Endothelial cell of umbilical vein (primary cell): Measurements from ENCODE around the gene C8G. TPM values are rescaled to one million over a fixed set of nuclear protein-coding genes. Genes with fewer than 3 reads are reported as not detected.

ENCODE experiments used
- Bru-seq: library from RNA; stranded (reverse); fragments of 400-500 nt; gene quantifications from one replicate; lab custom pipeline; 2021; lab: Mats Ljungman, UMichigan
- BruChase-seq, 2 experiments: library from RNA; stranded (reverse); fragments of 400-500 nt; gene quantifications; one replicate each; lab custom pipeline; 2021; lab: Mats Ljungman, UMichigan
- BruUV-seq: library from RNA; stranded (reverse); fragments of 400-500 nt; replicated peaks from 2 replicates; lab custom pipeline; 2021; lab: Mats Ljungman, UMichigan
- CTCF ChIA-PET: fragments of 300-600, 350-600 bp; sonication (Branson Sonifier 250); formaldehyde crosslinking; loops from one replicate; lab custom pipeline; 2021; ENCODE audit warnings: antibody characterized with exemption, inconsistent platforms; lab: Charles Lee
- POLR2A ChIA-PET: fragments of 300-600, 350-600 bp; sonication (Branson Sonifier 250); formaldehyde crosslinking; loops from one replicate; lab custom pipeline; 2021; ENCODE audit warnings: antibody characterized with exemption, inconsistent platforms; lab: Charles Lee
- DNase-seq: peaks from one replicate; pipeline ENCODE4 v3.0.0-alpha.2; 2011; ENCODE audit warnings: low read depth, low spot score
- FAIRE-seq: peaks from 2 replicates; lab custom pipeline; 2011; peaks lifted over from hg19 to GRCh38; lab: Jason Lieb, UNC
- H2AFZ ChIP-seq: 2 replicates; pipeline ENCODE4 v1.6.0; 2012; ENCODE audit warnings: low read depth, low read length, control low read depth, inconsistent platforms
- H3K27ac ChIP-seq: 2 replicates; pipeline ENCODE4 v1.5.1; 2011; ENCODE audit warnings: low read depth, mild to moderate bottlenecking, control low read depth, low read length, moderate library complexity; ENCODE audit not compliant: insufficient read depth
- H3K27me3 ChIP-seq, 2 experiments: 2 replicates each; pipeline versions ENCODE4 v1.6.0 to v1.6.1; 2011; ENCODE audit warnings: low read length in 2 of 2, mixed read lengths in 1 of 2; ENCODE audit not compliant: control insufficient read depth in 2 of 2, insufficient read depth in 2 of 2
- H3K36me3 ChIP-seq, 2 experiments: 2 replicates in 1 of 2; 3 replicates in 1 of 2; pipeline ENCODE4 v1.5.1; 2011; ENCODE audit warnings: low read length in 2 of 2, mild to moderate bottlenecking in 1 of 2, moderate library complexity in 1 of 2; ENCODE audit not compliant: control insufficient read depth in 2 of 2, insufficient read depth in 2 of 2; ENCODE audit errors: extremely low read depth in 1 of 2
- H3K4me1 ChIP-seq: 3 replicates; pipeline ENCODE4 v1.5.1; 2011; ENCODE audit warnings: mild to moderate bottlenecking, low read length; ENCODE audit not compliant: control insufficient read depth, insufficient read depth; ENCODE audit errors: extremely low read depth
- H3K4me2 ChIP-seq: 2 replicates; pipeline ENCODE4 v1.6.1; 2011; ENCODE audit warnings: low read length, control low read depth, mixed read lengths; ENCODE audit not compliant: insufficient read depth
- H3K4me3 ChIP-seq, 3 experiments: fragments of 200-600 bp in 1 of 3; sonication (generic), shearing (Covaris generic) in 1 of 3; replicated peaks in 1 of 3; 2 replicates each; pipeline ENCODE4 v1.5.1; 2011 to 2016; ENCODE audit warnings: control low read depth in 3 of 3, low read length in 3 of 3, mild to moderate bottlenecking in 2 of 3, inconsistent platforms in 1 of 3, low read depth in 1 of 3, moderate library complexity in 1 of 3; ENCODE audit not compliant: insufficient read depth in 1 of 3
- H3K79me2 ChIP-seq: 2 replicates; pipeline ENCODE4 v1.6.0; 2012; ENCODE audit warnings: low read length, inconsistent platforms; ENCODE audit not compliant: control insufficient read depth, insufficient read depth
- H3K9ac ChIP-seq: replicated peaks from 2 replicates; pipeline ENCODE3; 2011; ENCODE audit warnings: low read length, control low read depth; ENCODE audit not compliant: insufficient read depth; ENCODE audit errors: extremely low read depth
- H3K9me1 ChIP-seq: replicated peaks from 3 replicates; pipeline ENCODE4 v1.6.0; 2011; ENCODE audit warnings: mild to moderate bottlenecking, low read length; ENCODE audit not compliant: control insufficient read depth, insufficient read depth; ENCODE audit errors: extremely low read depth
- H3K9me3 ChIP-seq: replicated peaks from 2 replicates; pipeline ENCODE4 v1.5.1; 2012; ENCODE audit warnings: low read length, inconsistent platforms; ENCODE audit not compliant: control insufficient read depth, insufficient read depth
- H4K20me1 ChIP-seq: replicated peaks from 2 replicates; pipeline ENCODE3; 2011; ENCODE audit warnings: mild to moderate bottlenecking, low read length; ENCODE audit not compliant: control insufficient read depth, insufficient read depth; ENCODE audit errors: extremely low read depth
- EZH2 ChIP-seq: IDR thresholded peaks from 2 replicates; pipeline ENCODE4 v1.6.1; 2012; ENCODE audit warnings: borderline replicate concordance, low read depth, mild to moderate bottlenecking, moderate library complexity, low read length, inconsistent platforms; ENCODE audit not compliant: severe bottlenecking
- FOS ChIP-seq: IDR thresholded peaks from 2 replicates; pipeline ENCODE4 v1.6.1; 2011; ENCODE audit warnings: mild to moderate bottlenecking, low read length, moderate library complexity, borderline replicate concordance; ENCODE audit not compliant: insufficient read depth
- GATA2 ChIP-seq: IDR thresholded peaks from 2 replicates; pipeline ENCODE4 v1.7.0; 2011; ENCODE audit warnings: low read depth, mild to moderate bottlenecking, moderate library complexity, mixed read lengths, low read length; ENCODE audit not compliant: insufficient read length, insufficient read depth
- JUN ChIP-seq: IDR thresholded peaks from 2 replicates; pipeline ENCODE4 v1.6.1; 2011; ENCODE audit warnings: borderline replicate concordance, low read depth; ENCODE audit not compliant: insufficient read length, insufficient read depth
- MYC ChIP-seq: IDR thresholded peaks from one replicate; pipeline ENCODE4 v1.6.1; 2011; ENCODE audit warnings: mild to moderate bottlenecking, low read depth, low read length
- POLR2A ChIP-seq: IDR thresholded peaks from 2 replicates; pipeline ENCODE4 v1.6.1; 2012; ENCODE audit warnings: low read depth, mild to moderate bottlenecking, control low read depth, low read length
- POLR2AphosphoS5 ChIP-seq: IDR thresholded peaks from 2 replicates; pipeline ENCODE4 v1.6.1; 2012; ENCODE audit warnings: low read depth, mild to moderate bottlenecking, control low read depth, low read length, moderate library complexity; ENCODE audit not compliant: insufficient read depth
- dilution Hi-C: fragments of 300-500 bp; cut with MboI; formaldehyde crosslinking; loops from one replicate; pipeline ENCODE4 v1.15.0; 2019; ENCODE audit warnings: low sequenced_read_pairs; ENCODE audit not compliant: extremely low pct_ligation_motif_present
- intact Hi-C: fragments of 100-400 bp; cut with micrococcal nuclease; formaldehyde crosslinking; loops from one replicate; pipeline ENCODE4 v1.10.0; 2022
- long read RNA-seq: library from polyadenylated mRNA; stranded (forward); transcript quantifications from one replicate; pipeline ENCODE4 v2.0.0, GENCODE V29; 2021
- polyA minus RNA-seq, 3 experiments: library from RNA; depleted of rRNA, polyadenylated mRNA; stranded (reverse); fragments of >200 nt; gene quantifications; 1 replicate in 1 of 3; 2 replicates in 2 of 3; pipeline ENCODE4 v1.2.3, GENCODE V29; 2011
- polyA plus RNA-seq, 4 experiments: library from polyadenylated mRNA; depleted of rRNA in 3 of 4; stranded (reverse) in 3 of 4; unstranded in 1 of 4; fragments of >200 nt; gene quantifications; 2 replicates each; pipeline versions ENCODE4 v1.2.1 to v1.2.3, GENCODE V29; 2011 to 2012; ENCODE audit warnings: missing spikeins in 1 of 4
- total RNA-seq: library from RNA; stranded (reverse); gene quantifications from 2 replicates; pipeline ENCODE4 v1.2.3, GENCODE V29; 2021
- TF ChIP-seq, protein P1 (sequence below): IDR thresholded peaks from 2 replicates; pipeline ENCODE4 v1.6.1; 2011; ENCODE audit not compliant: insufficient read depth, insufficient read length
- TF ChIP-seq, protein P2 (sequence below), 2 donors: IDR thresholded peaks; 1 replicate in 1 of 2; 2 replicates in 1 of 2; pipeline ENCODE4 v1.5.1; 2011; ENCODE audit warnings: low read length in 2 of 2, mild to moderate bottlenecking in 2 of 2, moderate library complexity in 2 of 2, control low read depth in 1 of 2, inconsistent platforms in 1 of 2, low read depth in 1 of 2; ENCODE audit not compliant: insufficient read depth in 1 of 2; ENCODE audit errors: extremely low read depth in 1 of 2

C8G gene
- total RNA-seq (1.4 and 1.9 TPM in 2 replicates), polyA plus RNA-seq (0.47 and 0.70 TPM in 2 replicates), polyA minus RNA-seq (0.57 TPM in 1 of 2 replicates, not detected in the other), Bru-seq, nascent RNA (not detected), BruChase-seq, experiment 1, labeled RNA remaining after a 6-hour chase (percentile 38 among the genes with signal in this experiment), BruChase-seq, experiment 2, labeled RNA remaining after a 2-hour chase (percentile 19 among the genes with signal in this experiment)
- 0.19 and 0.23 TPM in 2 replicates for polyA plus RNA-seq (2011; cell fraction: cytosol; rRNA removed)
- polyA plus RNA-seq (2011; cell fraction: nucleus; rRNA removed), result 2.1 and 2.5 TPM in 2 replicates
- 1.0 and 1.2 TPM in 2 replicates for polyA plus RNA-seq (2012)
- not detected for polyA minus RNA-seq (2011; cell fraction: cytosol; rRNA and poly(A)+ RNA removed)
- polyA minus RNA-seq (2011; cell fraction: nucleus; rRNA and poly(A)+ RNA removed), result 1.3 and 1.9 TPM in 2 replicates
- long read RNA-seq, partial matches to known transcripts, result 0 of 1 reads
- long read RNA-seq, other reads (novel, unspliced or antisense), result 1 of 1 reads

DNA sequence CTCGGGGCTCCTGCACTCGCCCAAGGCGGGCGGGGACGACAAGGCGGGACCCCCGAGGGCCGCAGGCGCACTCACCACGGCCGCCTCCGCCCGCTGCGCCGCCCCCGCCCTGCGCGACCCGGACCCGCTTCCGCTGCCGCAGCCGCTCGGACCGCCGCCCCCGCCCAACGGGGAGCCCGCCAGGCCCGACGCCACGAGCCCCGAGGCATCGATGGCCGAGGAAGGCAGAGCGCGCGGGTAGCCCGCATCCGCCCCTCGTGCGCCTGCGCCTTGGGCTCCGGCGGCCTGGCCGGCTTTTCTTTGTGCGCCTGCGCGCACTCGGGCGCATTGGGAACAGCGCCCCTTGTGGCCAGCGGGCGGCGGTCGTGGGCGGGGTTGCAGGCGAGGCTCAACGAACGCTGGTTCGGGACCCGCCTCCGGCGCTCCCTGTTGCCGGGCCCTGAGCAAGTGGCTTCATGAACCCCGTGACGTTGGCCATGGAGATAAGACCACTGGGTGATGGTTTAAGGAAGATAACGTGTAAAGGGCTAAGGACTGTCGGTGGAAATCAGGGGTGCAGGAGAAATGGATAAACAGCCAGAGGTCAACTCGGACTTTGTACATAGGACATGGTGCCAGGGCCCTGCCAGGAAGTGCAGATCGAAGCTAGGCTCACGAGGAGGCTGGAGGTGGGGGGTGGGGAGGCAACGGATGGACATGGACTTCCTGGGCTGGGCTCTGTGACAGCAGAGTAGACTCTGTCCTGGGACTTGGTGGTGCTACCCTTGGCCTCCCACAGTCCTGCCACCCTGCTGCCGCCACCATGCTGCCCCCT is at the start of gene C8G, which contains the start of gene FBXW5:
C8G (plus strand) TSS at position 725 of the 814 bp plus-strand sequence; CDS start at position 803, 78 bp downstream.
FBXW5 (minus strand) TSS at position 220 of the 814 bp plus-strand sequence. CDS start 655 bp downstream, outside the sequence.
- H3K9me3 ChIP-seq, result no peaks in the 10 kb centered on the region
- H3K9ac ChIP-seq, result peak within 1 kb of the TSS; percentile 70
- CTCF ChIA-PET, result interaction anchor here (0.7 to 1.5 kb wide), 7 partner anchors 48 to 138 kb away, joined by 3 to 7 read pairs (median 3); partner anchors contain the start of genes AJM1 and PAXX
- POLR2A ChIA-PET, result no interaction called here
- DNase-seq (peak; percentile 92), FAIRE-seq (peak; percentile 89)
- peak within 1 kb of the TSS; percentile 32 for H3K4me2 ChIP-seq
- no TSS peak for BruUV-seq
- H3K4me1 ChIP-seq, result no peaks in the 10 kb centered on the region
- TF ChIP-seq MYC (no peak), FOS (no peak), EZH2 (no peak), GATA2 (no peak), POLR2AphosphoS5 (peak; percentile 97), JUN (no peak), POLR2A (peak; percentile 25)
- TF ChIP-seq, protein P1, sequence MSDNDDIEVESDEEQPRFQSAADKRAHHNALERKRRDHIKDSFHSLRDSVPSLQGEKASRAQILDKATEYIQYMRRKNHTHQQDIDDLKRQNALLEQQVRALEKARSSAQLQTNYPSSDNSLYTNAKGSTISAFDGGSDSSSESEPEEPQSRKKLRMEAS, result peak; percentile 31
- TF ChIP-seq, protein P2, sequence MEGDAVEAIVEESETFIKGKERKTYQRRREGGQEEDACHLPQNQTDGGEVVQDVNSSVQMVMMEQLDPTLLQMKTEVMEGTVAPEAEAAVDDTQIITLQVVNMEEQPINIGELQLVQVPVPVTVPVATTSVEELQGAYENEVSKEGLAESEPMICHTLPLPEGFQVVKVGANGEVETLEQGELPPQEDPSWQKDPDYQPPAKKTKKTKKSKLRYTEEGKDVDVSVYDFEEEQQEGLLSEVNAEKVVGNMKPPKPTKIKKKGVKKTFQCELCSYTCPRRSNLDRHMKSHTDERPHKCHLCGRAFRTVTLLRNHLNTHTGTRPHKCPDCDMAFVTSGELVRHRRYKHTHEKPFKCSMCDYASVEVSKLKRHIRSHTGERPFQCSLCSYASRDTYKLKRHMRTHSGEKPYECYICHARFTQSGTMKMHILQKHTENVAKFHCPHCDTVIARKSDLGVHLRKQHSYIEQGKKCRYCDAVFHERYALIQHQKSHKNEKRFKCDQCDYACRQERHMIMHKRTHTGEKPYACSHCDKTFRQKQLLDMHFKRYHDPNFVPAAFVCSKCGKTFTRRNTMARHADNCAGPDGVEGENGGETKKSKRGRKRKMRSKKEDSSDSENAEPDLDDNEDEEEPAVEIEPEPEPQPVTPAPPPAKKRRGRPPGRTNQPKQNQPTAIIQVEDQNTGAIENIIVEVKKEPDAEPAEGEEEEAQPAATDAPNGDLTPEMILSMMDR (IDR thresholded peaks at IDR 0.05; ENCODE audit: extremely low read depth in 1 of 2, insufficient read depth in 1 of 2, low read depth in 1 of 2, low read length in 2 of 2), result peak; percentile 99
- no peak within 1 kb of the TSS for H2AFZ ChIP-seq
- no peaks in the 10 kb centered on the region for H4K20me1 ChIP-seq
- H3K27me3 ChIP-seq, result no peaks in the 10 kb centered on the region
- H3K9me1 ChIP-seq, result no peaks in the 10 kb centered on the region
- H3K79me2 ChIP-seq, result peaks cover 26% of the 10 kb centered on the region
- dilution Hi-C loops (loop anchor here (25.0 kb wide), 1 partner anchor 132 kb away; the partner anchor contains the start of gene RABL6), intact Hi-C loops (loop anchor here (1.0 to 5.0 kb wide), 5 partner anchors 48 to 157 kb away; partner anchors contain the start of genes PAXX, PHPT1, RABL6 and TRAF2)
- H3K27ac ChIP-seq, result peak within 1 kb of the TSS; percentile 64
- peak within 1 kb of the TSS; percentile 36 to 95 (median 60) for H3K4me3 ChIP-seq
- peaks cover 2 to 25% of the 10 kb centered on the region in 2 experiments for H3K36me3 ChIP-seq
